ENCODE data around the gene OBP2B.
A peak's percentile ranks its signal among the peaks of the same experiment; 100 is the strongest.
"Not testable (repeated sequence)": the region's sequence is repeated elsewhere in the genome, so short reads cannot be mapped to it uniquely, and the experiment has no call there.

OBP2B gene

DNA sequence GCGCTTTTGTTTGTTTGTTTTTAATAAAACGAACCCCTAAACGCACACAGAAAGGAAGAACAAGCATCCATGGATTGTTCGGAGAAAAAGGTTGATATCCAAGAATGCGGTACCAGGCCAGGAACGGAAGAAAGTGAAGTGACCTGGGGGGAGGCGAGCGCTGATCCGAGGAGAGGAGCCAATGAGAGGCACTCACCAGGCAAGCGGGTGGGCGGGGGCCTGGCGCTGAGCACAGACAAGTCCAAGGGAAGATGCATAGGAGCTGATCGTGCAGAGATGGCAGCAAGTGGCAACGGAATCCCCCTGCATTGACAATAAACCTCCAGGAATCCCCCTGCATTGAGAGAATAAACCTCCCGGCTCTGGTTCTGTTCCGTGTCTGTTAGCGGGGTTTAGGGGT lies 8.4 kb downstream of the OBP2B start:
- no peak for DNase-seq

DNA sequence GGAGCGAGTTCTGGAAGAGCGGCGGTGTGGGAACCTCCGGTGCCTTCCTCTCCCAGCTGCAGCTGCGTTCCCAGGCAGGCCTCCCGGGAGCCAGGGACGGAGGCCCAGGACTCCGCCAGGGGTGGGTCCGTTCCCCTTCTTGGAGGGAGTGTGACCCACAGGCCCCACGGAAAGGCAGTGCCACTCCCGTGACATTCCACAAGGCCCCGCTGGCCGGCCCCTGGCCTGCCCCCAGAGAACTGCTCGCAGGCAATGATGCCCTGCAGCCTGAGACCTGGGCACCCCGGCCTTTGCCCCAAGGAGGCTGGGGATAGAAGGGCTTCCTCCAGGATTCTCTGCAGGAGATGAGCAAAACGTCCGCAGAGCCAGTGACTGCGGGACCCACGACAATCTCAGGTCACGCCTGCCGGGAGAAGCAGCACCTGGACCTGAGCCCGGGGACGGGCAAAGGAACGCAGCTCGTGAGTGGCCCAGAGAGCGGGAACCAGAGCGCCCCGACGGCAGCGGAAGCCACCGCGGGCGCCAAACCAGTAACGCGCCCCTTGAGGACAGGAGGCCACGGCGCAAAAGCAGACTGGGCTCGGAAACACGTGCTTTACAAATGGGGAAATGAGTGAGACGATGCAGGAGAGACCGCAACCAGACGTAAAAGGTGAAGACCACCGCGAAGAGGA lies 9.3 kb downstream of the OBP2B start:
- DNase-seq, result peak; percentile 68

DNA sequence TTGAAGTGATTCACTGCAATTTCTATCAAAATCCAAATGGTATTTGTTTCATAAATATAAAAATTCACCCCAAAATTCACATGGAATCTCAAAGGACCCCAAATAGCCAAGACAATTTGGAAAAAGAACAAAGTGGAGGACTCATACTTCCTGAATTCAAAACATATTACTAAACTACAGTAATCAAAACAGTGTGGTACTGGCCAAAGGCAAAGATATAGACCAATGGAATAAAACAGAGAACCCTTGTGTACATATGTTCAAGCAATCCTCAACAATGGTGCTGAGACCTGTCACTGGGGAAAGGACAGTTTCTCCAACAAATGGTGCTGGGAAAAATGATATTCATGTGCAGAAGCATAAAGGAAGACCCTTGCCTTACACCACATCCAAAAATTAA lies 14.0 kb downstream of the OBP2B start:
- no peak for DNase-seq

DNA sequence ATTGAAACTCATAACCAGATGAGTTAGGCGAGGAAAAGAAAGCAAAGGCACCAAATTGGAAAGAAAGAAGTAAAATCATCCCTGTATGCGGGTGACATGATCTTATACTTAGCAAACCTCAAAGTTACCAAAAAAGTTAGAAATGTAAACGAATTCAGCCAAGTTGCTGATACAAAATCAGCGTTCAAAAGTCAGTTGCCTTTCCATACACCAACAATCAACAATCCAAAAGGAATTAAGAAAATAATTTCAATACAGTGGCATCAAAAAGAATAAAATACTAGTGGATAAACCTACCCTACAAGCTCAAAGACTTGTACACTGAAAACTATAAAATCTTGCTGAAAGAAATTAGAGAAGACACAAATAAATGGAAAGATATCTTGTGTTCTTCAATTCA lies 14.5 kb downstream of the OBP2B start:
- no peak for DNase-seq

DNA sequence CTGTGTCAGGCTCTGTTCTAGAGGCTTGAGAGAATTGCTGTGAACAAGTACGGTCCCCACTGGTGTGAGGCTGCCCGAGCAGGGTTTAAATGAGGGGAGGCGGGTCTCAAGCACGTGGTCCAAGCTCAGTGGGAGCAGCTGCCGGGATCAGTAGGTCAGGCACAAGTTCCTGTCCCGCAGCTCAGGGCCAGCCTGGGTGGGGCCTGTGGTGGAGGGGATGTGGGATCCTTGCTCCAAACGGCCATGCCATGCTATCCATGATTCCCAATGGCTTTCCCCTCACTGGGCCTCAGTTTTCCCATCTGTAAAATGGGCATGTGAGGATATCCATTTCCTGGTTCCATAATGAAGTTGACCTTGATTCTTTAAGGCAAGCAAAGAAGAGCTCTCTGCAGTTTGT lies 17.1 kb downstream of the OBP2B start:
- no peak for DNase-seq

DNA sequence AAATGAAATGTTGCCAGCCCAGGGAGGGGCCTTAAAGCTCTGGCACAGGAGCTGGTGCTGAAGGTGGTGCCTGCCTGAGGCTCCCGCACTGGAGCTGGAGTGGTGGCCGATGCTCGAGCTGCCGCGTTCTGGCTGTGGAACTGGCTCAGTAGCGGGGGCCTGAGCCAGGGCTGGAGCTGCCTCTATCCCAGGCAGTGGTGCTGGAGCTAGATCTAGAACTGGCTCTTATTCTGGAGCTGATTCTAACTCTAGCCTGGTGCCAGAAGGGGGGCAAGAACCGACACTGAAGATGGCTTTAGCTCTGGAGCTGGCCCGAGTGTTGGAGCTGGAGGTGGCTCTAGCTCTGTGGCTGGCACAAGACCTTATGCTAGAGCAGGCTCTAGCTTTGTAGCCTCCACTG lies 19.2 kb downstream of the OBP2B start:
- no peak for DNase-seq

DNA sequence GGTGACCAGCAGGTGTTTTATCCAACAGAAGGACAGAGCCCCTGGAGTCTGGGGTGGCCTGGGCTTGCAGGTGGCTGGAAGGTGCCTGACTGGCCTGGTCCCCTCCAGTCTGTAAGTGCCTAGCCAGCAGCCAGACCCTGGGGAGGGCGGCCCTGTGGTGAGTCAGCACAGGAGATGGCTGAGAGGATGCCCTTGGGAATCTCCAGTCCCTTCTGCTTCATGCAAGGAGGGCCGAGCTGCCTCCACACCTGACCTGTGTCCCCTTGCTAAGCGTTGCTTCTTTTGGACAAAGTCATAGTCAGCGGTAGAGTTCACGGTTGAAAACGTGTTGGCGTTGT lies 20.2 kb downstream of the OBP2B start:
- DNase-seq, result no peak

DNA sequence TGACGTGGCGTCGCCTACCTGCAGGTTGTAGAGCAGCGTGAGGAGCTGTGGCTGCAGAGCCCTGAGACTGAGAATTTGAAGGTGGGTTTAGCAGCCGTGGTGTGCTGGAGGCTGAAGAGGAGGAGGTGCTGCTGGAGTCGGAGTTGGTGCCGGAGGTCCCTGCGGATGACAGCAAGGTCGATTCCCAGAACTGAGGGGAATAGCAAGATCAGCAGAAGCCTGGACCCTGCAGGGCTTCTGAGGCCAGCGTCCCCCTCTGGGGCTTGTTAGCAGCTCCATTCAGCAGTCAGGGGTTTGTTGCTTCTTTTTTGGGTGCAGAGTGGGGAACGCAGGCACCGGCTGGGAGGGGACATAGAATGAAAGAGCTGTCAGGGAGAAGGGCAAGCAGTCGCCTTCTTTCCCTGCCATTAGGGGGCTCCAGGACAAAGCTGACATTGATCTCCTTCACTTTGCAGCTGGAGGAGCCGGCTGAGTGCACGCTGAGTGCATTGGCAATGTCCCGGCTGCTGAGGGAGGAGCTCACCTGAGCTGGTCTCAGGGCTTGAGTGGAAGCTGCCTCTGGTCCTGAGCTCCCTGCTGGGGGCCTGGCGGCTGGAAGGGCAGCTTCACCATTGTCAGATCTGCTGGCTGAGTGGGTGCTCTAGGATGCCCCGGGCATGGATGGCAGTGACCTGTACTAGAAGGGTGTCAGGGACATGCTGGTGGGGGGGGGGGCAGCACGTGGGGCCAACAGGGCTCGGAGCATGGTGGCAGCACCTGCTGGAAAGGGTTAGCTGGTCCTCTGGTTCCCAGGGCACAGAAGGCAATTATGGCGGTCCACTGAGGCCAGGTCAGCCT lies 20.8 kb downstream of the OBP2B start:
- peak; percentile 72 for DNase-seq

DNA sequence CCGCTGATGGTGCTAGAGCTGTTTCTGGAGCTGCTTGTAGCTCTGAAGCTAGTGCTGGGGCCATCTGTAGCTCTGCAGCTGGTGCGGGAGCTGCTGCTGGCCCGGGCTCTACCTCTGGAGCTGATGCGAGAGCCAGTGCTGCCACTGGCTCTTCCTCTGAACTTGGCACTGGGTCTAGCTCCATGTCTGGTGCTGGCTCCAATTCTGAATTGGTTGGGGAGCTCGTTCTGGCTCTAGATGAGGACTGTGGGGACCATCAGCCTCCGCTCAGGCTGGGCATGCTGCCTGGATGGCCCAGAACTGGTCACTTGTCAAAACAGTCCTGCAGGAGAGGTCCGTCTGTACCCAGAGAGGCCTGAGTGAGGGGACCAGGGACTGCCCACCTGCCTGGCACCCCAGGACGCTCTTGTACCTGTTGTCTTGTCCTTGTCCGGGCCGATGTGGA lies 21.5 kb downstream of the OBP2B start:
- DNase-seq, result no peak

DNA sequence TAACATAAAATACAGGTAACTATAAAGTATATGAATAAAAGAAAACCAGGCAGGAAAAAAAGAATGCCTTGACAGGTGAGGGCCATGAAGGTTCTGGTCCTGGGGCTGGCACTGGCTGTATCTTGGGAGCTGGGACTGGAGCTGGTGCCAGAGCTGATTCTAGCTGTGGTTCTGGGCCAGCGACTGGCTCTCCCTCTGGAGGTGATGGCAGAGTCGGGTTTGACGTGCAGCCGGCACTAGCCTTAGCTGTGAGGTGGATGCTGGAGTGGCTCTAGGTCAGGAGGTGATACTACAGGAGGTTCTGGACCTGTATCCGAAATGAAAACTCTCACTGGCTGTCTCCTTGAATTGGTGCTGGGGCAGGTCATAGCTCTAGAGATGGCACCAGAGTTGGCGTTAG lies 22.3 kb downstream of the OBP2B start:
- no peak for DNase-seq

DNA sequence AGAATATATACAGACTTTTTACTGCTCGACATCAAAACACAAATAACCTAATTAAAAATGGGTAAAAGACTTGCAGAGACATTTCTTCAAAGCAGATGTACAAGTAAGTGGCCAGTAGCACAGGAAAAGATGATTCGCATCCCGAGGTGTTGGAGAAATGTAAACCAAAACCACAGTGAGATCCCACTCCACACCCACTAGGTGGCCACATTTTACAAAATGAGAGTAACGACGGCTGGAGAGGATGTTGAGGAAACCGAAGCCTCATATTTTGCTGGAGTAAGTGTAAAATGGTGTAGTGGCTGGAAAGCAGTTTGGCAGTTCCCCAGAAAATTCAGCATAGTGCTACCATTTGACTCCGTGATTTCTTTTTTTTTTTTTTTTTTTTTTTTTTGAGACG lies 24.1 kb downstream of the OBP2B start:
- peak; percentile 91 for DNase-seq

DNA sequence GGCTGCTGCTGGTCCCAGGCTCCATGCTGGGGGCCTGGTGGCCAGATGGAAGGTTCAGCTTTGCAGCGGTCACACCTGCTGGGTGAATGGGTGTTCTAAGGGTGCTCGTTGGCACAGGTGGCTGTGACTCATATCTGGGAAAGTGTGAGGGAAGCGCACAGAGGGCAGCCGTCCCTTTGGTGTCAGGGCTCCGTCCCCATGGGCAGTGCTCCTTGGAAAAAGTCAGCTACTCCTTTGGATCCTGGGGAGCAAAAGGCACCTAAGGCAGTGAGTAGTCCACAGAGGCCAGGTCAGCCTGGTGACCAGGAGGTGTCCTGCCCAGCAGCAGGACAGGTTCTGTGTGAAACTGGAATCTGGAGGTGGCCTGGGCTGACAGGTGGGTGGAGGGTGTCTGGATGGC lies 26.9 kb downstream of the OBP2B start:
- DNase-seq, result no peak

DNA sequence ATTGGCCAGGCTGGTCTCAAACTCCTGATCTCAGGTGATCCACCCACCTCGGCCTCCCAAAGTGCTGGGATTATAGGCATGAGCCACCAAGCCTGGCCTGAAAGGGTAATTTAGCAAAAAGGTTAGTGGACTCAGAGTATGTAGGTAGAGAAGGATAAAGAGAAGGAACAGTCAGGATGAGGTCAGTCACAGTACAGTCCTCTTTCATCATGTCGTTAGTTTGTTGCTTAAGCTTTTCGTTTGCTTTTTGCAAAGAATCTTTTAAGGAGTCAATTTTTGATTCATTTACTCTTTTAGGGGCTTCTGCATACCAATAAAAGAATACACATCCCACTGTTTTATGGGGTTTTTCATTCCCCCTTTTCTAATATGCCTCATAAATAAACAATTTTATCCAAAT lies 27.5 kb downstream of the OBP2B start:
- no peak for DNase-seq

DNA sequence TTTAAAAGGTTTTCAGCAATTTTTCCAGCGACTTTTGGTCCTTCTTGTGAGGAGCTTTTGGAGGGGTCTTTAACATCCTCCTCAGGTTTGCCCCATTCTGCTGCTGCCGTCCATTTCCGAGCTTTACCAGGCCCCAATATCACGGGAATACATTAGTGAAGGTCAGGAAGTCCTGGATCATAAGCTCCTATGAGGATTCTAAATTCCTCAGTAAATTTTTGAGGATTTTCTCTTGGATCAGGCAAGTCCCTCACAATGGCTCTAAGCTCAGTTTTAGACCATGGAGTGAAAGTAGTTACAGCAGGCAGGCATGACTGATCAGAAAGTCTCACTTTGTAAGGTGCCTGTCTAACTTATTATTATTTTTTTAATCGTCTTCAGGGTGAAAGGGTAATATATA lies 28.1 kb downstream of the OBP2B start:
- no peak for DNase-seq

DNA sequence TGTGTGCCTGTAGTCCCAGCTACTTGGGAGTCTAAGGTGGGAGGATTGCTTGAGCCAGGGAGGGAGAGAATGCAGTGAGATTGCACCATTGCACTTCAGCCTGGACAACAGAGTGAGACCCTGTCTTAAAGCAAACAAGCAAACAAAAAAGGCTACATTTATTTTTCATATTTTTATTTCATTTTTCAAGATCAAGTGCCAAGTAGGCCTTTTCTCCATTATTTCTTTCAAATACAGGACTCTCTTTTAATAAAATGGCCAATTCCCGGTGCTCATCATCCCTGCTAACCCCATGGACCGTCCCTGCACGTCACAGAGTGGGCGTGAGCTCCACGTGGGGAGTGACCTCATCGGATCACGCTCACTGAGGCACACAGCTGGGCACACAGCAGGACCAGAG lies 36.0 kb downstream of the OBP2B start:
- no peak for DNase-seq

DNA sequence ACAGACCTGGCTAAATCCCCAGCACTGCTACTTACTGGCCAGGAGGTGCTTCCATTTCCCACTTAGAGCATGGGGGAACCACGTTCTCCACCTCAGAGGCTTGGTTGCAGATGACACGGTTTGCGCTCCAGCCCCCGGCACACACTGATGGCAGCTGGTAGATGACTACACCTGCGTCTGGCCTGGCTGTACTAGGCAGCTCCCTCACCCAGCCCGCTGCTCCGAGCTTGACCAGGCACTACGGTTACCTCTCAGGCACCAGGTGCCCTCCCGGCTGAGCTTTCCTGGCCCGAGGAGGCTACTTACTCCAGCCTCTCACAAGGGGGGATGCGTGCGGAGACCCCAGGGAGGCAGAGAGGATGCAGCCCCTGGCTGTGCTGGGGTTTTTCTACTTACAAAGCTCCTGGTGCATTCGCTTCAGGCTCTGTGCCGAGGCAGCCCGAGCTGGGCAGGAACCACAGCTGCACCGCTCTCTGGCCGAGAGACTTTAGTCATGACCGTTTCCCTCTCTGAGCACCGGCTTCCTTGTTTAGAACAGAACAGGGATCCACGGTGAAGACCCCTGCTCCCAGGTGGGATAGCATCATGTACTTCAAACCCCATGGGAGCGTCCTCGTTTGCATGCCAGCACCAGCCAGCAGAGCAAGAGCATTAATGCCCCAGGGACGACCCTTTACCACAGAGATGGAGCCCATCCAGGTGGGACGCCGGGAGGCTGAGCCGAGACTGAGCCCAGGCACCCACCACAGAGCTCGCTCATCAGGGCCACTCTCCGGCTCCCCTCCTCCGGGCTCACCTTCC lies 37.7 kb downstream of the OBP2B start:
- DNase-seq, result no peak

DNA sequence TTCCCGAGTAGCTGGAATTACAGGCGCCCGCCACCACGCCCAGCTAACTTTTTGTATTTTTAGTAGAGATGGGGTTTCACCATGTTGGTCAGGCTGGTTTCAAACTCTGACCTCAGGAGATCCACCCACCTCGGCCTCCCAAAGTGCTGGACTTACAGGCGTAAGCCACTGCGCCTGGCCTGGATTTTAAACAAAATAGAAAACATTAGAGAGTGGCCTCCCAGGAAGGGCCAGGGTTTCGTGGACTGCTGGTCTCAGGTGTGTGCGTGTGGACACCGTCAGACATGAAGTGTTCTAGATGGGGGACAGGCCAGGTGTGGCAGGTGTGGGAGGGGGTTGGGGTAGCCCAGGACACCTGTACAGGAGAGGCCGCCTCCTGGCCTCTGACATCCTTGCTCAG lies 38.3 kb downstream of the OBP2B start:
- DNase-seq, result no peak

DNA sequence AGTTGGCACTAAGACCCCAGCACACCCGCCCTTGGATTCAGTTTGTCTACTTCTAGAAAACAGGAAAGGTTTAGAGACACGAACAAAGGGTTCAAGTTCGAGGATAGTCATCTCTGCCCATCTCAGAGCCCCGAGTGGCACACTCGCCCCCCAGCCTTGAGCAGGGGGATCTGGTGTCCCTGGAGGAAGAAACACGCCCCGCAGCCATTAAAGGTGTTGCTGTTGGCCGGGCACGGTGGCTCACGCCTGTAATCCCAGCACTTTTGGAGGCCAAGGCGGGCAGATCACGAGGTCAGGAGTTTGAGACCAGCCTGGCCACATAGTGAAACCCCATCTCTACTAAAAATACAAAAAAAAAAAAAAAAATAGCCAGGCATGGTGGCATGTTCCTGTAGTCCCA lies 39.4 kb downstream of the OBP2B start:
- DNase-seq, result not testable (repeated sequence)

DNA sequence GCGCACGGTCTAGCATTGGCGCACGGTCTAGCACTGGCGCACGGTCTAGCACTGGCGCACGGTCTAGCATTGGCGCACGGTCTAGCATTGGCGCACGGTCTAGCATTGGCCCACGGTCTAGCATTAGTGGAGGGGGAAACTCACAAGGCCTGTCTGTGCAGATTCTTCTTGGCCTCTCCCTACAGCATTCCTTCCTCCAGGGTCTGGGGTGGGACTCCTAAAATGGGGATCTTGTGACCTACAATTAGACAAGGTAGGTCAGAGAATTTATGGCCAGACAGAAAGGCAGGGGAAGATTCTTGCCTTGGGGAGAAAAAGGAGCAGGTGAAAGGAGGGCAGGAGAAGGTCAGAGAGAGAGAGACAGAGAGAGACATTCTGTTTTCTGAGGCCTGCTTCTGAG lies 39.9 kb downstream of the OBP2B start:
- DNase-seq, result no peak

DNA sequence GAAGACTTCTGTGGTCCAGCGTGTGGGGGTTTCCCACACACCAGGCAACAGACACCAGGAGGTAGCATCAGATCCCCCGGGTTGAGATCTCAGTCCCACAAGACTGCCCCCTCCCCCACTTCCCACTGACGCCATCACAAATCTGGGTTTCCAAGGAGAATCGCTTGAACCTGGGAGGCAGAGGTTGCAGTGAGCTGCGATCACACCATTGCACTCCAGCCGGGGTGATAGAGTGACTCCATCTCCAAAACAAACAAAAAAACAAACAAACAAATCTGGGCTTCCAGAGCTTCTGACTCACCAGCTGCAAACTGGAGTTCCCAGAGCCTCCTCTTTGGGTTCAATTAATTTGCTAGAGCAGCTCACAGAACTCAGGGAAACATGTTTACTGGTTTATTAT lies 40.6 kb downstream of the OBP2B start:
- no peak for DNase-seq

DNA sequence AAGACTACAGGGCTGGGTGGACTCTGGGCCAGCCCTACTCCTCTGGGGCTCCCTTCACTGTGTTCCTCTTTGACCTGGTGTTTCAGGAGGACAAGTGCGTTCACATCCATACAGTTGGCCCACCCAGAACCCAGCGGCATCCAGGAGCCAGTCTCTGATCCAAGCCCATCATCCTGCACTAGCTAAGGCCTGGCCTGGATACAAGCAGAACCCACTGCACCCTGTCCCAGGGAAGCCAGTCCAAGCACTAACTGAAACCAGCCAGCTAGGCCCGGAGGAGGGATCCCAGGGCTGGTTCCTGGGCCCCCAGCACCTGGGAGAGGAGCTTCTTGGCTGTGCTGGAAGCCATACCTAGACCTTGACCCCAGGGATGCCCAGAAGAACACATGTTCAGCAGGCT lies 41.3 kb downstream of the OBP2B start:
- DNase-seq, result no peak

DNA sequence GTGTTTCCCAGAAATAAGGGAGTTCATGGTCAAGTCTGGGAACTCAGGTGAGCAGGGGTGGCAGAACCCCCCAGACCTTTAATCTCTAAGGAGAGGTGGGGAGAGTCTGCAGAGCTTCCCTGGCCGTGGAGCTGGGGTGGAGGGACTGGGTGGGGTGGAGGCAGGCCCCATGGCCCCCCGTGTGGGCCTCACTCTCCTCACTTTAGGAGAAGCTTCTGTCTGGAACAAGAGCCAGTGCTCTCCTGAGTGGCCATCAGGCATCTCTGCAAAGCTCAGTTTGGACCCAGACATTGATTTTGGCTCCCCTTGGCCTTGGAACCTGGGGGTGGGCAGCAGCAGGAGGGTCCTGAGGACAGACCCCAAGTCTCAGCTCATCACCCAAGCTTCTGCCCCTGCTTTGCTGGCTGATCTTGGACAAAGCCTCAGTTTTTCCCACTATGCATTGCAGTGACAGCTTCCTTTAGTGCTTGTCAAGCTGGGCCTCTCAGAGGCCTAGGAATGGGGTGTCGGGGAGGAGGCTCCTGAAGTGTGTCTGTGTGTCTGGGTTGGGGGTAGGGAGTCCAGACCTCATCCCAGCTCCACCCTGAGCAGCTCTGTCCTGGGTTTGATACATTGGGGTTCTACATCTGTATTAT lies 41.8 kb downstream of the OBP2B start:
- DNase-seq, result peak; percentile 25

DNA sequence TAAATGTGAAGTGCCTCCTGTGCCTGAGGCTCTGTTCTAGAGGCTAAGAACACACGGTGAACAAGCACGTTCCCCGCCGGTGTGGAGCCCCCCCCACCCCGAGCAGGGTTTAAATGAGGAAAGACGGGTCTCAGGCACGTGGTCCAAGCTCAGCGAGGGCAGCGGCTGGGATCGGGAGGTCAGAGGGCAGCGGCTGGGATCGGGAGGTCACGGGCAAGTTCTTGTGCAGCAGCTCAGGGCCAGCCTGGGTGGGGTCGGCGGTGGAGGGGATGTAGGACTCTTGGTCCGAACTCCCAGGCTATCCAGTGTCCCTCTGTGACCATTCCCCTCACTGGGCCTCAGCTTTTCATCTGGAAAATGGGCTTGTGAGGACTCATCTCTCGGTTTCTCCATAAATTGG lies 42.7 kb downstream of the OBP2B start:
- no peak for DNase-seq

DNA sequence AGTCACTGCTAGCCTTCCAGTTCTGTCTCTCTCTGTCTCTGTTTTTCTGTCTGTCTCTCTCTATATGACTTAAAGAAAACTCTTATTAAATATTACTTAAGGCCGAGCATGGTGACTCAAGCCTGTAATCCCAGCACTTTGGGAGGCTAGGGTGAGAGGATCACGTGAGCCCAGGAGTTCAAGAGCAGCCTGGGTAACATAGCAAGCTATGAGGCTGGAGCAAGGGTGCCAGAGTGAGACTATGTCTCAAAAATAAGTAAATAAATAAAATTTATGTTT lies 43.7 kb downstream of the OBP2B start:
- DNase-seq, result no peak

Data from hematopoietic multipotent progenitor cell treated with erythropoietin and hydrocortisone succinate and interleukin-3 and kit ligand, for 6 days (in vitro differentiated cells).